Natural killer cell treated with Interleukin-12 subunit alpha and Interleukin-12 subunit beta and Interleukin-15 and Interleukin-18, amount 100 ng/mL, for 72 hours (primary cell): ENCODE results near the gene C9orf85. TPM values are rescaled to one million over a fixed set of nuclear protein-coding genes. Genes with fewer than 3 reads are reported as not detected.
A peak's percentile ranks its signal among the peaks of the same experiment; 100 is the strongest.
"Not testable (repeated sequence)": the region's sequence is repeated elsewhere in the genome, so short reads cannot be mapped to it uniquely, and the experiment has no call there.

Experiments
- ATAC-seq, 2 donors: fragments of 150-1000 bp; cut with Tn5 transposase in 1 of 2; sonication (Bioruptor Pico), chemical (Tn5 transposase) in 1 of 2; 2 replicates each; pipeline ENCODE4 v1.10.0; 2021
- DNase-seq: peaks from one replicate; pipeline ENCODE4 v3.0.0; 2022; ENCODE audit warnings: low spot score
- H3K27ac Mint-ChIP-seq, 2 donors: 1 replicate in 1 of 2; 2 replicates in 1 of 2; pipeline ENCODE4 v1.8.0; 2022; ENCODE audit warnings: mixed read lengths in 2 of 2, mild to moderate bottlenecking in 1 of 2, moderate library complexity in 1 of 2
- H3K27me3 Mint-ChIP-seq, 2 donors: 1 replicate in 1 of 2; 2 replicates in 1 of 2; pipeline ENCODE4 v1.8.0; 2022; ENCODE audit warnings: mixed read lengths in 2 of 2
- H3K36me3 Mint-ChIP-seq: one replicate; pipeline ENCODE4 v1.8.0; 2022; ENCODE audit warnings: mixed read lengths
- H3K4me1 Mint-ChIP-seq, 2 donors: 1 replicate in 1 of 2; 2 replicates in 1 of 2; pipeline ENCODE4 v1.8.0; 2022; ENCODE audit warnings: low read depth in 2 of 2, mixed read lengths in 2 of 2, mild to moderate bottlenecking in 1 of 2
- H3K4me3 Mint-ChIP-seq: one replicate; pipeline ENCODE4 v1.8.0; 2022; ENCODE audit warnings: mixed read lengths
- H3K9me3 Mint-ChIP-seq: 2 replicates; pipeline ENCODE4 v1.8.0; 2022; ENCODE audit warnings: mixed read lengths
- total RNA-seq, 2 donors: library from RNA; stranded (reverse); gene quantifications; one replicate each; pipeline ENCODE4 v1.2.3, GENCODE V29; 2022

Gene C9orf85
- total RNA-seq, 2 donors from 2014 or later, result 10.7 to 12.6 TPM

- peak overlapping the region; percentile 3 to 42 for H3K27ac Mint-ChIP-seq
- no peak for DNase-seq
- no peaks in the 10 kb centered on the region for H3K9me3 Mint-ChIP-seq
- H3K27me3 Mint-ChIP-seq, result no peaks in the 10 kb centered on the region
- H3K4me3 Mint-ChIP-seq, result no peak overlapping the region
- ATAC-seq, result no peak
- H3K4me1 Mint-ChIP-seq, result peaks cover 49 to 56% of the 10 kb centered on the region in 2 donors
- H3K36me3 Mint-ChIP-seq, result peaks cover 4% of the 10 kb centered on the region
Observed at GRCh38 chr9:71891557-71892189, 19.8 kb upstream of the C9orf85 start.

DNA sequence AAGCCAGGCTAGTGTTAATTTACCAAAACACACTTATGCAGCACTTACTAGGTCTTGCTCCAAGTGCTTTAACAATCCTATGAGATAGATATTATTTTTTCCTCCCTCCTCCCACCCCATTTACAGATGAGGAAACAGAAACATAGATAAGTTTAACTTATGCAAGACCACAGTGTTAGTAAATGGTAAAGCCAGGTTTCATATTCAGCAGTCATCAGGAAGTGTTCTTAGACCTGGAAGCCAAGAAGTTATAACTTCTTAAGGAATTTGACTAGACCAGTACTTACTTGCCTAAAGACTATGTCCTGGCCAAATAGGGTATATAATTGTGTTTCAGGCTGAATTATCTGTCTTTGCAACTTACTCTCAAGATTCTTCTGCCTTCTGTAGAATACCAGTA lies 16.3 kb upstream of the C9orf85 start:
- ATAC-seq (peak; percentile 59 to 74), DNase-seq (no peak)
- peaks cover 4% of the 10 kb centered on the region for H3K36me3 Mint-ChIP-seq
- peaks cover 57 to 72% of the 10 kb centered on the region in 2 donors for H3K4me1 Mint-ChIP-seq
- H3K27ac Mint-ChIP-seq, result peak overlapping the region; percentile 95 to 98
- no peaks in the 10 kb centered on the region for H3K9me3 Mint-ChIP-seq
- peak overlapping the region; percentile 80 for H3K4me3 Mint-ChIP-seq
- H3K27me3 Mint-ChIP-seq, result no peaks in the 10 kb centered on the region

GRCh38 chr9:71895955-71896354 lies 15.5 kb upstream of the C9orf85 start:
- peak; percentile 78 to 81 for ATAC-seq
- H3K9me3 Mint-ChIP-seq, result no peaks in the 10 kb centered on the region
- no peaks in the 10 kb centered on the region for H3K27me3 Mint-ChIP-seq
- H3K27ac Mint-ChIP-seq, result peak overlapping the region; percentile 95 to 98
- H3K4me3 Mint-ChIP-seq, result peak overlapping the region; percentile 80
- peaks cover 61 to 76% of the 10 kb centered on the region in 2 donors for H3K4me1 Mint-ChIP-seq
- no peak for DNase-seq
- H3K36me3 Mint-ChIP-seq, result peaks cover 4% of the 10 kb centered on the region

DNA sequence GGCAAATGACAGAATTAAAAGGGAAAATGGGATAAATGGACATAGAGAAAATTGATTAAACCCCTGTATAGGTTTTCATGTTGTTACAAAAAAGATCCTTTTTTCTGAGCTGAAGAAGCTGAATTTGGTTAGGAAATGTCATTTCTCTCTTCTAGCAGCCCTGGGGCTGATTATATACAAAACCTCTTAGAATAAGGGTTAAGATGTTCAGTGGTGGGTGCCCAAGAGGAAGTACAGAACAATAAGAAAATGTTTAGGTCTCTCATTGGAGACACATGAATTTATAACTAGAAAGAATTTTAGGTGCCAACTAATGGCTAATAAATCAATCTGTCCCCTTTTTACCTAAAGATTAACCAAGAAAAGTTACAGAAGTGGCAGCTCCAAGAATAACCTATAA lies 14.7 kb upstream of the C9orf85 start:
- ATAC-seq, result no peak
- H3K9me3 Mint-ChIP-seq, result no peaks in the 10 kb centered on the region
- peaks cover 10% of the 10 kb centered on the region for H3K36me3 Mint-ChIP-seq
- peak overlapping the region; percentile 80 for H3K4me3 Mint-ChIP-seq
- no peak for DNase-seq
- peak overlapping the region; percentile 95 to 98 for H3K27ac Mint-ChIP-seq
- H3K4me1 Mint-ChIP-seq, result peaks cover 62 to 76% of the 10 kb centered on the region in 2 donors
- H3K27me3 Mint-ChIP-seq, result no peaks in the 10 kb centered on the region

- H3K4me3 Mint-ChIP-seq, result peak overlapping the region; percentile 80
- H3K27ac Mint-ChIP-seq, result peak overlapping the region; percentile 95 to 98
- ATAC-seq (peak; percentile 83 to 87), DNase-seq (peak; percentile 63)
- no peaks in the 10 kb centered on the region for H3K27me3 Mint-ChIP-seq
- H3K36me3 Mint-ChIP-seq, result peaks cover 11% of the 10 kb centered on the region
- no peaks in the 10 kb centered on the region for H3K9me3 Mint-ChIP-seq
- H3K4me1 Mint-ChIP-seq, result peaks cover 66 to 82% of the 10 kb centered on the region in 2 donors
Observed at GRCh38 chr9:71897577-71897976, 13.9 kb upstream of the C9orf85 start.

GRCh38 chr9:71898756-71899155 lies 12.7 kb upstream of the C9orf85 start:
- Mint-ChIP-seq H3K4me1 (peaks cover 61 to 78% of the 10 kb centered on the region in 2 donors), H3K27ac (peak overlapping the region; percentile 95 to 98), H3K4me3 (peak overlapping the region; percentile 80)
- H3K36me3 Mint-ChIP-seq, DNase-seq, H3K27me3 Mint-ChIP-seq, H3K9me3 Mint-ChIP-seq, ATAC-seq: not testable (repeated sequence)

- Mint-ChIP-seq H3K27me3 (no peaks in the 10 kb centered on the region), H3K4me1 (peaks cover 43 to 66% of the 10 kb centered on the region in 2 donors), H3K9me3 (no peaks in the 10 kb centered on the region), H3K36me3 (peaks cover 6% of the 10 kb centered on the region), H3K27ac (peak overlapping the region; percentile 21 to 98), H3K4me3 (peak overlapping the region; percentile 72)
- ATAC-seq, result no peak
- DNase-seq, result no peak
Observed at GRCh38 chr9:71901695-71902597, 9.5 kb upstream of the C9orf85 start.

DNA sequence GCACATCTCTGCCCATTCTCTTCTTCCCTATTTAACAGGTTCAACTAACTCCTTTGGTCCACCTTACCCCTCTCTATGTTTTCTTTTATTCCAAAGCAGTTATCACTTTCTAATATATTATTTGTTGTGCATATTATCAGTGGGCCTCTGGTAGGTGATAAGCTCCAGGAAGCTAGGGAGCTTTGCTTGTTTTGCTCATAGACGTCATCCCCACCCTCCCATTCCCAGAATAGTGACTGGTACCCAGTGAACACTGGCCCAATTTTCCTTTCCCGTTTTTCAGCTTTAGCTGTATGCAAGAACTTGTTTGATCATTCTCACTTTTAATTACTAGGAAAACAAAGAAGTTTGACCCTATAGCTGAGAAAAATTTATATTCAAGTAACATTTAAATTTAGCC lies 7.4 kb upstream of the C9orf85 start:
- H3K4me1 Mint-ChIP-seq, result peaks cover 37 to 60% of the 10 kb centered on the region in 2 donors
- no peak for ATAC-seq
- peak overlapping the region in 1 of 2 donors; percentile 16 for H3K27ac Mint-ChIP-seq
- no peak for DNase-seq
- H3K9me3 Mint-ChIP-seq, result no peaks in the 10 kb centered on the region
- no peak overlapping the region for H3K4me3 Mint-ChIP-seq
- peaks cover 6% of the 10 kb centered on the region for H3K36me3 Mint-ChIP-seq
- no peaks in the 10 kb centered on the region for H3K27me3 Mint-ChIP-seq

DNA sequence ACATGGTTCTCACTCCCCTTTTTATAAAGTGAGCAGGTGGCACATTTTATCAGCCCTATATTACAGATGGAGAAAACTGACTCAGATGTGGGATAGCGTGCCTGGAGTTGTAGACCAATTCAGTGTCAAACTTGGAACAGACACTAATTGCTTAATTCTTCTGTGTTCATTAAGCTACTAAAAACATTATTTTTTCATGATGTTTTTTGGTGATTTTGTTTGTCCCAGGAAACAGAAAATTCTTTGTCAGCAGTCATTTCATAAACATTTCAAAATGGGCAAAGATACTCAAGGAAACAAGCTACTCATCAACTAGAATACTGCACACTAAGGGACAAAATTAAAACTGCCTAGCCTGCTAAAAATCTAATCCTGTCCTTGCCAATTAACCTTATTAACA lies 2.6 kb upstream of the C9orf85 start:
- Mint-ChIP-seq H3K4me3 (peak overlapping the region; percentile 97), H3K27me3 (no peaks in the 10 kb centered on the region), H3K9me3 (no peaks in the 10 kb centered on the region), H3K27ac (peak overlapping the region; percentile 97 to 100), H3K36me3 (no peaks in the 10 kb centered on the region), H3K4me1 (peaks cover 30 to 44% of the 10 kb centered on the region in 2 donors)
- ATAC-seq, result no peak
- DNase-seq, result no peak

DNA sequence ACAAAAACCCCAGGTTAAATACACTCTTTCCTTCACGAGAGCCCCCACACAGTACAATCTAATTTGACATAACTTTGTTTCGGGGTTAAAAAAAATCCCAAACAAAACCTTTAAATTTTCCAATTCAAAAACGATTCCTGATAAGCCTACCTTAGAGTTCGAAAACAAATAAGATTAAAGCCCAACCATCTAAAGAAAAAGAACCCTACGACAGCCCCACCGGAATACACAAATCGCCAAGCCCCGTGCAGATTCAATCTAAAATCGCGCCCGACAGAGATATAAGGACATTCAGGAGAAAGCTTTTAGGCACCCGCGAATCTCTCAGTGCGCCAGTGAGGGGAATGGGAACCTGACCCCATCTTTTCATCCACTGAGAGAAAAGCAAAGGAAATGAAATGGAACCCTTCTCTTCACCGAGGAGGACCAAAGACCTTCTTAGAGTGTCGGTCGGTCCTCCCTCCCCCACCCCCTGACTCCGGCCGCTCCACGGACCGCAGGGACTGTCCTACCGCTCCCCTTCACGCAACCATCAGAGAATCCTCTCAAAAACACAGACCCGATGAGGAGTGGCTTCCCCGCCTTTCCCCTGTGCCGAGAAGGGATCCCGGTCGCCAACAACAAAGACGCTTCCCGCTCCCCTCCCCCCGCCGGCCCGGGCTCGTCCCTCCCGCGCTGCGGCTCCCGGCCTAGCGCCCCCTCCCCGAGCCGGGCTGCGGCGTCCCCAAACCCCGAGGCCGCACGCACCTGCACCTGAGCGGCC lies 1.4 kb upstream of the C9orf85 start:
- Mint-ChIP-seq H3K27me3 (no peaks in the 10 kb centered on the region), H3K27ac (peak overlapping the region; percentile 97 to 100), H3K36me3 (no peaks in the 10 kb centered on the region), H3K9me3 (no peaks in the 10 kb centered on the region), H3K4me3 (peak overlapping the region; percentile 97), H3K4me1 (peaks cover 27 to 34% of the 10 kb centered on the region in 2 donors)
- peak in 1 of 2 donors; percentile 1 for ATAC-seq
- peak; percentile 67 for DNase-seq

- H3K36me3 Mint-ChIP-seq, result no peaks in the 10 kb centered on the region
- ATAC-seq (peak in 1 of 2 donors; percentile 22), DNase-seq (no peak)
- H3K27ac Mint-ChIP-seq, result peak overlapping the region; percentile 97 to 100
- no peaks in the 10 kb centered on the region for H3K9me3 Mint-ChIP-seq
- H3K4me1 Mint-ChIP-seq, result peaks cover 28 to 35% of the 10 kb centered on the region in 2 donors
- peak overlapping the region; percentile 97 for H3K4me3 Mint-ChIP-seq
- no peaks in the 10 kb centered on the region for H3K27me3 Mint-ChIP-seq
Observed at GRCh38 chr9:71910650-71911060, 784 bp upstream of the C9orf85 start.

DNA sequence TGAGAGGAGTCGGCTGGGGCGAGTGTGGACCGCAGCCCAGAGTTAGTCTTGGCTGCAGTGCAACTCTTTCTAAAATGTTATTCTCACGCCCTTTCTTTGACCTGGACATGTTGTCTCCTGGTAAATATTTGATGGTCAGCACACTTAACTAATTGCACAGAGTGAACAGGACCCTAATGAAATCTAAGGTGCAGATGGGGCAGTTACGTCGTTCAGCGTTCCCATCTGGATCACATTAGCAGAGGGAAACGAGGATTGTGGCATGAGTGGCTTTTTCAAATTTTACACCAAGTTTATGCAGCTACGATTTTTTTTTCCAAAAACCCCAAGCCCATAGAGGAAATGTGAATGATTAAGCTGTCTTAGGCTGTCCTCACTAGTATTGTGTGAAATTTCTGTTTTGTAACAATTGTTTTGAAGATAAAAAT lies 483 bp downstream of the C9orf85 start:
- Mint-ChIP-seq H3K27me3 (no peaks in the 10 kb centered on the region), H3K36me3 (no peaks in the 10 kb centered on the region), H3K4me3 (peak overlapping the region; percentile 97), H3K4me1 (peaks cover 31 to 40% of the 10 kb centered on the region in 2 donors), H3K9me3 (no peaks in the 10 kb centered on the region), H3K27ac (peak overlapping the region; percentile 97 to 100)
- no peak for ATAC-seq
- no peak for DNase-seq

GRCh38 chr9:71915495-71915894 lies 4.1 kb downstream of the C9orf85 start:
- Mint-ChIP-seq H3K36me3 (no peaks in the 10 kb centered on the region), H3K27me3 (no peaks in the 10 kb centered on the region), H3K27ac (no peak overlapping the region), H3K4me3 (no peak overlapping the region), H3K9me3 (no peaks in the 10 kb centered on the region), H3K4me1 (peaks cover 20 to 27% of the 10 kb centered on the region in 2 donors)
- no peak for ATAC-seq
- DNase-seq, result no peak
